HG02588 (cell line): ENCODE data around the gene DNMBP.
"Not testable (repeated sequence)": the region's sequence is repeated elsewhere in the genome, so short reads cannot be mapped to it uniquely, and the experiment has no call there.

Source experiments
- ATAC-seq: cut with Tn5 transposase; IDR thresholded peaks from one replicate; pipeline ENCODE4 v1.9.1; 2021; ENCODE audit warnings: mild to moderate bottlenecking, moderate library complexity; ENCODE audit not compliant: unreplicated experiment

DNMBP gene

DNA sequence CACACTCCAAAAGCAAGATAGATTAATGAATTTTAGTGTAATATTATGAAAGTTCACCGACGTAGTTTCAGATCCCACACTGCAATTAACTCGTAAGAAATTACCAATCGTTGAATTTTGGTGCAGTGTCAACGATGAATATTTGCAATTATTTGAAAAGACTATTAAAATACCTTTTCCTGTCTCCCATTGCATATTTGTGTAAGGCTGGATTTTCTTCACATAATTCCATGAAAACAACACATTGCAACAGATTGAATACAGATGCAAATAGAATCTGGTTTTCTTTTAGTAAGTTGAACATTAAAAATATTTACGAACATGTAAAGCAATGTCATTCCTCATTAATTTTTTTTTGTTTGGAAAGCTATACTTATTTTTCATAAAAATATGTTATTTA lies 50.9 kb downstream of the DNMBP start:
- ATAC-seq: no peak

DNA sequence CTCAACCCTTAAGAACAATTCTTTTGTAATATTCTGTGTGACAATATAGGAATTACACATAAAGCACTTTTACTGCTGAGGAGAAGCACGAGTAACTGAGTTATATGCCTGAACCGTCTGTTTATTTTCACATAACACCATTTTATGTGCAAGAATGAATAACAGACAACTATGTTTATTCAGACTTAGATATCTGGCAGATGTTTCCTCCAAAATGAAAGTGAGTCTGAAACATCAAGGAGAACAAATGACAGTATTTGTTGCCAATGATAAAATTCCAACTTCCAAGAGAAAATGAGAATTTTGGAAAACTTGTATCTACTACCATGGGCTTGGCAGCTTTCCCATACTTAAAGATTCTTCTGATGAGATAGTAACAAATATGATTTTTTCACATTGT lies 51.4 kb downstream of the DNMBP start:
- no peak for ATAC-seq

DNA sequence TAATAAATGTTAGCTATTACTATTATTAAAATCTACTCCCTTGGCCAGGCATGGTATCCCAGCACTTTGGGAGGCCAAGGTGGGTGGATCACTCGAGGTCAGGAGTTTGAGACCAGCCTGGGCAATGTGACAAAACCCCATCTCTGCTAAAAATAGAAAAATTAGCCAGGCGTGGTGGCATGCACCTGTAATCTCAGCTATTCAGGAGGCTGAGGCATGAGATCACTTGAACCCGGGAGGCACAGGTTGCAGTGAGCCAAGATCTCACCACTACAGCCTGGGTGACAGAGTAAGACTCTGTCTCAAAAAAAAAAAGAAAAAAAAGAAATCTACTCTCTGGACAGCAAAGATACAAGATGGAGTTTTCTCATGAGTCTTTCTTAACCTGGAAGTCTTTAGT lies 56.2 kb downstream of the DNMBP start:
- ATAC-seq: not testable (repeated sequence)

DNA sequence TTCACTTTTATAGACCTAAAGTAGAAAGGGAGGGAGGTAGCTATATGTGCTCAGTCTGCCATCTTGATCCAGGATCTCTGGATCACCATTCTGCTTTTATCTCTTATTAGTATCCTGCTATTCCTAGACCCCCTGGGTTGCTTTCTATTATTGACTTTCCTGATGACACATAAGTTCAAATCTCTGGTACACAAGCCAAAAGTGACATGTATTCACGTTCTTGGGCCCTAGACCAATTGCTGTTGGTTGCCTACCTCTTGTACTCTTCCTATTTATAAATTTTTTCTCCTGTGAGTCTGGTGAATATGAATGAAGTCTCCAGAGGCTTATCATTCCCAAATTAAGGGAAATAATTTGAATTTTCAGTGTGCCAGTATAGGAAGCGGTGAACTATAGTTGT lies 56.9 kb downstream of the DNMBP start:
- ATAC-seq: no peak

DNA sequence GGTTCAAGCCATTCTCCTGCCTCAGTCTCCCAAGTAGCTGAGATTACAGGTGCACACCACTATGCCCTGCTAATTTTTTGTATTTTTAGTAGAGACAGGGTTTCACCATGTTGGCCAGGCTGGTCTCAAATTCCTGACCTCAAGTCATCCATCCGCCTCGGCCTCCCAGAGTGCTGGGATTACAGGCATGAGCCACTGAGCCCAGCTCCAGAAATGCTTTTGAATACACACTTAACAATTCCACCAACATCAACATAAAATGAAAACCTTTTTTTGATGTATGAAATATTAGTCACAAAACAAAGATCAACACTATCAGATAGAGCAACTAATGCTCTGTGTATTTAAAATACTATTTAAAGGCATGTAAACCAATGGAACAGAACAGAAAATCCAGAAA lies 63.7 kb downstream of the DNMBP start:
- ATAC-seq: not testable (repeated sequence)

DNA sequence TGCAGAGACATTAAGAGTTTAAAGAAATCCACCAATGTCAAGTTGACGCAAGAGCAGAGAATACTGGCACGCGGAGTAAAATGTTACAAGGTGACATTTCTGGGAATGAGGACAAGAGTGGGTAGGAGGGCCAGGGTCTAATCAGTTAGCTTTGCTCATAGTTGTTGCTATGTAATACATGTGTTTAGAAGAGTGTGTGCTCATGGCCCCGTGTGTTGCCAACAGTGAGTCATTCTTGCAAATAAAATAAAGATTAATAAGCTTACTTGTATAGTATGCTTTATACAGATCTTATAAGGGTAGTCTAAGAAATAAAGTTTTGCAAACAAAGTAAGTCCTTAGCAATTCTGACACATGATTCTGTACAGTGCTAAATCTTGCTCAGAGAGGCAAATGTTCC lies 64.5 kb downstream of the DNMBP start:
- ATAC-seq: no peak

DNA sequence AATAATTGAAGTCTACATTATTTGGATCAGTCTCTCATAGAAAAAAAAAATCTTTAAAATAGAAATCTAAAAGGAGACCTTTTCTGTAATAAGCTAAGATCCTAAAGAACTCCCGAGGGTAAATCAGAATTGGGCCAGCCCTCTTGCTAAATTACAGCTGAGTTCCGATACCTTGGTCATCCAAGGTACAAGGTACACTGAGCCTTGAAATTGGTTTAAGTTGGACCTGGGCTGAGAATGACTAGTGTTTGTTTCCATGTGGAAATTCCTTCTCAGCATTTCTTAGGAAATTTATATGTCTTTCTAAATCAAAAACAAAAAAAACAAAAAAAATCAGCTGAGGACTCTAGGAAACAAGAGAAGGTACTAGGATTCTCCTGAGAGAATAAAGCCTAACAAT lies 64.9 kb downstream of the DNMBP start:
- no peak for ATAC-seq

DNA sequence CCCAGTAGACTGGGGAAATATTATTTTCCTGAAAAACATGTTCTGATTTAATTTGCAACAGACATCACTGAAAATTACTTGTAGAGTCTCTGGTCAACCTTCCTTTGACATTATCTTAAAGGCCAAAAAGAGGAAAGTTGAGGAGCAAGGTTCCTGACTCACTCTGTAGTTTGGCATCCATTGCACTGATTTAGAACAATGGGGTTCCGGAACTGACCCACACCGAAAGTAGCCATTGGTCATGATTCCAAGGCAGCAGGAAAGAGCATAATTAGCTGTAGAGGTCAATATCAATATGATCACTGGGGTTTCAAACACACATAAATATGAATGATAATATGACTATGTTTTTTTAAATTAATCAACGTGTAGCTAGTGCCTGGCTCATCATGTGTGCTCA lies 65.8 kb downstream of the DNMBP start:
- ATAC-seq: no peak

DNA sequence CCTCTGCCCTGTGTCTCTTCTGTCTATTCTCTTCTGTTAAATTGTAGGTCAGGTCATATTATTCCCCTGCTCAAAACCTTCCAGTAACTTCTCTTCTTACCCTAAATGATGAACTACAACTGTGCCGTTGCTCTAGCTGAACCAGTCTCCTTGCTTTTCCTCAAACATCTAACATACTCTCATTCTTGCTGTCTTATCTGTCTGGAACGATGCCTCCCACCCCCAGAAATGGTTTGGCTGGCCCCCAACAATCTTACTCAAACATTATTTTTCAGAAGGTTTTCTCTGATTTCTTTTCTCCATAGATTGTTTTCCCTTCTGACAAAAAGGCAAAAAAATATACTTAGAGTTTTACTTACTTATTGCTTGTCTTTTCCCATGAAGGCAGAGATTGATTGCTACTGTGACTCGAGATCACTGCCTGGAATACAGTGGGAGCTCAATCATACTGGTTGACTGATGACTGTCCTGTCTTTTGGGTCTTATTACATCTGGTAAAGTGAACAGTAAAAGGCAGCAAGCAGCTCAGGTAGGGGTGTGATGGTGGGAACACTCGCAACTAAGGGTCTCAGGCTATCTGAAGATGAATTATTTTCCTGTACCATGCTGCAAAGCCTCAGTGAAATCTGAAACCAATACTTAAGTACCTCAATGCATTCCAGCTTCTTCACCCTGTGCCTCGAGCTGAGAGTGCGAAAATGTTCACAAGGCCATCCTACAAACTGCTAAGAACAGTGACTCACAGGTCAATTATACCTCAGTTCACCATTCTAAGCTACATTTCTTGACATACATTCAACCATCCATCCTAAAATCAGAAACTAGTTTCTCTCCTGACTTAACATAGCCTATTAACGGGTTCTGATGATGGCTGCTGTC lies 67.6 kb downstream of the DNMBP start:
- no peak for ATAC-seq

DNA sequence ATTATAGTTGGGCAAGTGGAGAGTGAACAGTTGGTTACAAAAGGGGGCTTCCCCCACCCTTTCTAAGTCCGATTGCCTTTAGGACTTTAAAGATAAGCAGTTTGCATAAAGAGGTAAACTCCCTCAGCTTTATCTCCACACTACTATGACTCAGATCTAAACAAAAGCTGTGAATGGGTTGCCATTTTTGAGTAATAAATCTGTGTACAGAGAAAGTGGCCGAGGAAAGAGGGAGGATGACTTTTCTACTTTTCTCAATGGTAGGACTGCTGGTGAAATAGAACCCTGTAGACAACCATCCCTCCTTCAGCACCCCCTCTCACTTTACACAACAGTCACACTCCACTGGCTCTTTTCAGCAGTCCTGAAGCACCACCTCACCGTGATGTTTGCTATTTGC lies 71.2 kb downstream of the DNMBP start:
- peak; percentile 90 for ATAC-seq

DNA sequence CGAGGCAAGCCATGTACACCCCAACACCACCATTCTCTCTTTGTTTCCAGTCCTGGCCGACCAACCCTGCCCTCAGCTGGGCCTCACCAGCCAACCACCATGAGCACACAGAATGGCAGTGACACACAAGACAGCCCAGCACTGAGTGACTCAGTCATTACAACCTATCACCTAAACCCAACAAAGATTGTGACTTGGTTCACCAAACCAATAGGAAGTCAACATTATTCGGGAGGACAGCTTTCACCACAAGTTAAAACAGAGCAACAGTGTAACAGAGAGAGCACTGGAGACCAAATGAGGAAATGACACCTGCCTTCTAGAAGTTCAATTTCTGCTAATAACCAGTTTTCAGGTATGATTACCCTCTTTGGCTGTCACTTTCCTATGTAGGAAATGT lies 72.1 kb downstream of the DNMBP start:
- no peak for ATAC-seq

DNA sequence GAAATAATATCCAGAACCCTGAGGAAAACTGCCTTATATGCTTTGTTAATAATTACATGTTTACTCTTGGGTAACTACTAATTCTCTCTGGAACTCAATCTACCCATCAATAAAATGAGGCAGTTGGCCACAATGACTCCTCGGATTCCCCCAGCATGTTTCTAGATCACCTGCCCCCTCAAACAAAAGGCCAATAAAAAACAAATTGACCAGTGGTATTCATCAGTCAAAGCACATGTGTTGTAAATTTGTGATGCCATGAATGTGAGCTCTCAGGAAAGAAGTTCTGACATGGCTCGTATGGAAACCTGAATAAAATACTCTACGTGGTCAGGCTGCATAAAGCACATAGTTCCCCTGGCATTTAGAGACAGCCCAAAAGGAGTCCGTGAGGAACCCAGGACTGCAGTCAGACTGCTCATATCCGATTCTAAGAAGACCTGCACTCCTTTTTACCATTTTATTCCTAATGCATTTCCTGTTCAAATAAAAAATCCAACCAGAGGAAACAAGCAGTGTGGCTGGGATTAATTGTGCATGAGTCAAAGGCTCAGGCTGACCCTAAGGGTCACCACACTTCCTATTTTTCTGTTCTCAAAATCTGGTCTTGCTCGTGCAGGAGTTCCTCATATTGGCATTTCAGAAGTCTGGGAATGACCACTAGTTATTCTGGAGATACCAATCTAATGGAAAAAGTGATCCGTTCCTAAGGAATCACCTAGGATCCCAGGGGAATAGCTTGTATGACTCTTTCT lies 77.4 kb downstream of the DNMBP start:
- ATAC-seq: not testable (repeated sequence)

DNA sequence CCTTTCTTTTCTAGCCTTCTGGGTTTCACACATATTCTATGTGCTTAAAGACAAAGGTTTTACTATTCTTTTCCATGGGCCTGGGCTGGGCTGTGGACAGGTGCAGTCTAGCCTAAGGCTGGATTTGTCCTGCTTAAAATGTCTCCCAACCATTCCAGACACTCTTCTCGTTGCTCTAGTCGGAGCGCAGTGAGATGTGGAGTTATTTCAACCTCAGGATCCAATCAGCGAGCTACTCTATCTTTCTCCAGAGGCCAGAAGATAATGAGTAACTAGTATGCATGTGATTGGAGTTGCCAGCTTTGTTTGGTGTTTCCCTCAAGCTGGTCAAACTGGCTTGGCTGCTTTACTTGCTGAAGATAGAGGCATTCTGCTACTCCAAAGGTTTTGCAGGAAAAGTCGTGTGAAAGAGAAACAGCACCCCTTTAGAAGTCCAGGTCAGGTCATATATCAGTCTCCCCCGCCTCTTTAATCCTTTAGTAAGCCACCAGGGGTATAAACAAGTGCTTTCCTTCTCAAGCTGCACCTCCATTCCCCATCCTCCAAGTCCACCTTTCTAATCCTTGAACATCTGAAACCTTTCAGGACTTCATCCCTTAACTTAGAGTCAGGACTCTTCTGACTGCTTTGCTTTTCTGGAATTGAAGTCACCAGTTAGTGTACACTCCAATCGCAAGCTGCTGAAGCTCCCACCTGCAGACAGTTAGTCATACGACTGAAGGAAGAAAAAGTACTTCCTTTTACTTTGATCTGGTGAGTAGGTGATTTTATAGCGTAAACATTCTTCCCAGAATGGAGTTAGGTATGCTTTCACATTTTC lies 78.8 kb downstream of the DNMBP start:
- no peak for ATAC-seq

DNA sequence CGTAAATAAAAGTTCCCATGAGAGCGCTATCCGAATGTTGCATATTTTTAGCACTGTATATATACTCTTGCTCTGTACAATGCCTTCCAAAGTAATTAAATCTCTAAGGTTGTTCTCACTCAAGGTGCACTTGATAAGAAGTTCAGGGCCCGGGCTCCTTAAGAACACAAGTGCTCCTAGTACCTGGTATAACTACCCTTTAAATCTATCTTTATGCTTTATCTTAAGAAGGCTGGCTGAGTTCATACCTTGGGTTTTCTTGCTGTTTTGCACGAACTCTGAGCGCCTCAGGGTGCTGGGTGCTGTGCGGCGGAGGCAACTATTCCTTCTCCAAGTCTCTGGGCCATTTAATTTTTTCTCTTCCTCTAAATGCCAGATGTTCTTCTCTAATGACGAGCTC lies 80.4 kb downstream of the DNMBP start:
- no peak for ATAC-seq

DNA sequence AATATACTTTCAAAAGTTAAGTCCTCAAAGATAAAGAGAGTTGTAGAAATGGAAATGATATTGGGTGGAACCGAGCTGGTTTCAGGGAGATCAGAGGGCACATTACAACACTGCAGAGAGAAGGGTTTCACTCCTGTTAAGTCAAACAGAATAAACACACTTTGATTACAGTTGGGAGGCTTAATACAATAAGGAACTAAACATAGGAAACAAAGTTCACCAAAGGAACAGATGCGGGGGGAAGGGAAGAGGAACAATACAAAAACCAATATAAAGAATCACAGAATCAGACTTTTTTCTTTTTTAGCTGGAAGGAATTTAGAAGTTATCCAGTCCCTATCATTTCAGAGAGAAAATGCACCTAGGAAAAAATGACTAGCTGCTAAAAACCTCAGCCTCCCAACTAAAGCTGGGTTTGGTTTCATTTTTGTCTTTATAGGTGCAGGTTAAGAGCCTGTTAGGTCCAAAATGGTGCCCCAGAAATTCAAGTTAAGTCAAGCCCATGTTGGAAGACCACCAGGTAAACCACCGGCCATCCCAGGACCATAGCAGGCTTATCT lies 81.9 kb downstream of the DNMBP start:
- no peak for ATAC-seq

DNA sequence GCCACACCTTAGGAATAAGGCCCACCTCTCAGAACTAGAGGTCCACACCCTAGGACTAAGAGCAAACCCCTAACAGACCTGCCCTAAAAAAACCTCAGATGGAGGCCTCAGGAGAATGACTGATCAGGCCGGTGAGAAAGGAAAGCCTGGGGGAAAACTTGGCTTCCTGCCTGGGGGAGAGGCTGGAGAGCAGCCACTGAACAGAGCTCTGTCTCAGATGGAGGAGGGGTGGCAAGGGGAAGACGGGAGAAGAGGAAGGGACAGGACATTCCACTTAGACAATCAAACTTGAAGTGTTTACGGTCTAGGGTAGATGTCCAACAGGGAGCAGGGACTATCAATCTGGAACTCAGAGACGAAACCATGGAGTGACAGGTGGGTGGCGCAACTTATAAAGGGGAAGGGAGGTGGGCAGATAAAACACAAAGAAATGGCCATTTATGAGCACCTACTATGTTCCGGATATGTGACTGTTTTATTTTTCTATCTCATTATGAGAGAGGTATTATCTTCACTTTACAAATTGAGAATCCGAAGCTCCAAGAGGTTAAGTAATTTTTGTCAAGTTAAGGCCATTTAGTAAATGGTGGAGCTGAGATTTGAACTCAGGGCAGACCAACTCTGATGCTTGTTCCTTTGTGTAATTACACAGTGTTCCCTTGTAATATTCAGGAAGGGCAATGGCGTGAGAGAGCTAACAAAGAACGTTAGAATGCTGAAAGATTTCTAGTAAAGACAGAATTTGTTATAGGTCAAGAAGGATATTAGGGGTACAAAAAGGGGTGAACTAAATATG lies 82.6 kb downstream of the DNMBP start:
- no peak for ATAC-seq

DNA sequence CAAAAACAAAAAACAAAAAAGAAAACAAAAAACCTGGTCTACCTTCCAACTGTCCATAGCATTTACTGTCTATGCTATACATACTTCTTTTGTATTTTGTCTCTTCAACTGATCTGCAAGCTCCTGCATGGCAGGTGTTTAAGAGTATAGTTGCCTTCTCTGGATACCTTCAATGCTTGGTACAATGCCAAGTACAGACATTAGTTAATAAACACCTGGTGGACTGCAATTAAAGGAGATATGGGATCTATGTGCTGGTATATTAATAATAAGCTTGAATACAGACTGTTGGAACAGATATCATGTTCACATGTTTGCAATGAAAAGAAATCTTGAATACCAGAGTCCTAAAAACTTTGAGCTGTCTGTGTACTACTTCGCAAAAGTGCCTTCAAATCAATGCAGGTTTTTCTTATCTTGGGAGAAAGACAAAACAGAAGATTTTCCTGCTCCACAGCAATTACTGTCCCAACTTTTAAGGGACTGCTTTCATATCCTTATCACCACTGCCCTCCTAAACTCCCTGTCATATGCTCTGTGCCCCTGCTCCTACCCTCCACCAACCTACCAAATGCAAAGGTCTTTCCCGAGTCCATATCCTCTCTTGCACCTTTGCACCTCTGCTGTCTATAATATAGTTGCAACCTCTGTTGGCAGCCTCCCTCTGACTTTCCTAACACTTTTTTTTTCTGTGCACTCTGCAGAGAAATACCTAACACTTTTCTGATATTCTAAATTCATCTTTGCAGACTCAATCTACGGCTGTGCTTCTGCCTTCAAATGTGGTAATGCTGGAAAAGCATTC lies 85.1 kb downstream of the DNMBP start:
- ATAC-seq: no peak

DNA sequence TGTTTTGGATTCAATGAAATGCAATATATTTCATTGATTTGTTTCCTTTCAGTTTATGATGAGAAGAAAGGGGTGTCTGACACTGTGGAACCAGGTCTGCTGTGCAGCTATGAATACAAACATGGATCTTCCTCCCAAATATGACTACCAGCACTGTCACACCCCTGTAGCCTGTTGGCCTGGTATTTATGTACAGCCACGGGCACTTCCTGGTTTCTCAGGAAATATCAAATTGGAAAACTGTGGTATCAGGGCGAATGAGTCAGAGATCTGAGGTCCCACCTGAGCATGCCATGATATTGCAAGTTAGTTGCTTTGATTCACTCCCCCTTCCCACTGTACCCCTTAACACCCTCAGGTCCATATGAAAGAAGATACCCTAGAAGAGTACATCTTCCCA lies 87.8 kb downstream of the DNMBP start:
- ATAC-seq: no peak

DNA sequence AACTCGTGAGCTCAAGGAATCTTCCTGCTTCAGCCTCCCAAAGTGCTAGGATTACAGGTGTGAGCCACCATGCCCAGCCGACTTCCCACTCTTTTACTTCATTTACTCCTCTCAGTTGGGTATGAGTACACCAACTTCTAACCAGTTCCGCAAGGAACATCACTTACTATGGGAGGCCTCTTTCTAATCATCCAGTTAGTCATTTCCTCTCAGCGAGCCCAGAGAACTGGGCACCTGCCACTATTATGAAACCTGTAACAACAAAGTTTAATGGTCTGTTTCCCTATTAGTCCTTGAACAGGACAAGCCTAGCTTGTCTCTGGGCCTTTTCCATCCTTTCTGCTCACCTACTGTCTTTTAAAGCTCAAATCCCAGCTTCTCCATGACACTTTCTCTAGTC lies 88.8 kb downstream of the DNMBP start:
- ATAC-seq: no peak

DNA sequence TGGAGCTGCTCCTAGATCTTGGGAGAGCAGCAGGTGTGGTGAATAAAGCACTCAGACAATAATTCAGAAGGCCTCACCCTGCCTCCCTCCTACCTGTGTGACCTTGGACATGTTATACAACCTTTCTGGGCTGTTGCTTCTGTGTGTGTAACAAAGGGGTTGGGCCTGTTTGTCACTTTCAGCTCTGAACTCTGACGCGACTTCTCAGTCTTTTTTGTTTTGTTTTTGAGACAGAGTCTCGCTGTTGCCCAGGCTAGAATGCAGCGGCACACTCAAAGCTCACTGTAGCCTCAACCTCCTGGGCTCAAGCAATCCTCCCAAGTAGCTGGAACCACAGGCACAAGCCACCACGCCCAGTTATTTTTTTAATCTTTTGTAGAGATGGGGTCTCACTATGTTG lies 89.3 kb downstream of the DNMBP start:
- ATAC-seq: no peak
